Suppressor macrophage (primary cell): ENCODE results near the gene OR2L5.
A peak's percentile ranks its signal among the peaks of the same experiment; 100 is the strongest.

Source experiments
- DNase-seq, 4 experiments: peaks; one replicate each; pipeline ENCODE4 v3.0.0-alpha.2; 2020 to 2022
- total RNA-seq, 17 experiments: gene quantifications; one replicate each; lab custom pipeline; 2026; ENCODE audit warnings: mixed read lengths in 6 of 17, inconsistent platforms in 3 of 17; lab: John Stamatoyannopoulos, UW

OR2L5 gene
- total RNA-seq, result 0 to 1.5 (median 0) reads per million in 17 experiments

- DNase-seq, result no peak
Observed at GRCh38 chr1:248013229-248013710, at the start of gene OR2L5. Gene OR2L5, plus strand, starts transcription at chr1:248013660. Its CDS starts 8,288 bp downstream, at chr1:248021948.

- no peak for DNase-seq
Observed at GRCh38 chr1:247964933-247965332, 48.5 kb upstream of the OR2L5 start, which contains the start of gene OR2AK2. Gene OR2AK2, plus strand, starts transcription at chr1:247965233. Its CDS starts 144 bp downstream, at chr1:247965377.

GRCh38 chr1:247966532-247967204, 46.8 kb upstream of the OR2L5 start:
- peak; percentile 1 to 44 (median 11) for DNase-seq

- no peak for DNase-seq
Observed at GRCh38 chr1:247992986-247993385, 20.5 kb upstream of the OR2L5 start.

GRCh38 chr1:247998811-247999210, 14.6 kb upstream of the OR2L5 start:
- no peak for DNase-seq

GRCh38 chr1:248000169-248000568, 13.3 kb upstream of the OR2L5 start:
- DNase-seq, result no peak

- no peak for DNase-seq
Observed at GRCh38 chr1:248007778-248008177, 5.7 kb upstream of the OR2L5 start.

GRCh38 chr1:248009681-248010080, 3.8 kb upstream of the OR2L5 start:
- DNase-seq, result no peak

GRCh38 chr1:248015803-248016202, 2.3 kb downstream of the OR2L5 start:
- DNase-seq, result no peak

- no peak for DNase-seq
Observed at GRCh38 chr1:248029770-248030169, 16.3 kb downstream of the OR2L5 start, which contains the start of gene OR2L2. Gene OR2L2, plus strand, starts transcription at chr1:248030070. Its CDS starts 8,198 bp downstream, at chr1:248038268.

GRCh38 chr1:248045209-248045608, 31.7 kb downstream of the OR2L5 start:
- no peak for DNase-seq

GRCh38 chr1:248046536-248046935, 33.1 kb downstream of the OR2L5 start, which contains the start of gene OR2L3:
Gene OR2L3, plus strand, starts transcription at chr1:248046836. Its CDS starts 13,846 bp downstream, at chr1:248060682.
- DNase-seq, result no peak

- no peak for DNase-seq
Observed at GRCh38 chr1:248047008-248047407, 33.5 kb downstream of the OR2L5 start.

- DNase-seq, result no peak
Observed at GRCh38 chr1:248054671-248055070, 41.2 kb downstream of the OR2L5 start.

GRCh38 chr1:248055261-248055660, 41.8 kb downstream of the OR2L5 start:
- no peak for DNase-seq

- DNase-seq, result no peak
Observed at GRCh38 chr1:248065071-248065470, 51.6 kb downstream of the OR2L5 start.

- DNase-seq, result no peak
Observed at GRCh38 chr1:248065604-248066003, 52.1 kb downstream of the OR2L5 start.
